Measurements from ENCODE around the gene LNP1. TPM values are rescaled to one million over a fixed set of nuclear protein-coding genes. Genes with fewer than 3 reads are reported as not detected.

LNP1 gene
- total RNA-seq, 2 experiments from 2014 or later = 2.2 to 2.4 TPM

GRCh38 chr3:100419406-100419805, 18.1 kb downstream of the LNP1 start:
- H3K27ac Mint-ChIP-seq = no peak overlapping the region
- peaks cover 2% of the 10 kb centered on the region for H3K27me3 Mint-ChIP-seq (ENCODE audit: low read depth)
- no peak for DNase-seq
- no peaks in the 10 kb centered on the region for H3K9me3 Mint-ChIP-seq
- no peaks in the 10 kb centered on the region for H3K36me3 Mint-ChIP-seq (ENCODE audit: low read depth)
- H3K4me3 Mint-ChIP-seq = no peak overlapping the region
- H3K4me1 Mint-ChIP-seq (ENCODE audit: low read depth) = no peaks in the 10 kb centered on the region
- CTCF ChIA-PET = no interaction called here
- intact Hi-C loops (cut with micrococcal nuclease) = no loop called here

GRCh38 chr3:100420885-100421284, 19.5 kb downstream of the LNP1 start:
- Mint-ChIP-seq H3K4me1 (ENCODE audit: low read depth) (no peaks in the 10 kb centered on the region), H3K36me3 (ENCODE audit: low read depth) (no peaks in the 10 kb centered on the region), H3K4me3 (no peak overlapping the region), H3K27ac (no peak overlapping the region), H3K27me3 (ENCODE audit: low read depth) (peaks cover 7% of the 10 kb centered on the region), H3K9me3 (no peaks in the 10 kb centered on the region)
- CTCF ChIA-PET = interaction anchor here (0.7 kb wide), 1 partner anchor 592 kb away, joined by 3 read pairs; no protein-coding TSS in a partner anchor
- no peak for DNase-seq
- intact Hi-C loops (cut with micrococcal nuclease) = no loop called here

- H3K27ac Mint-ChIP-seq = no peak overlapping the region
- H3K9me3 Mint-ChIP-seq = no peaks in the 10 kb centered on the region
- H3K36me3 Mint-ChIP-seq (ENCODE audit: low read depth) = no peaks in the 10 kb centered on the region
- H3K4me3 Mint-ChIP-seq = no peak overlapping the region
- CTCF ChIA-PET = no interaction called here
- peaks cover 10% of the 10 kb centered on the region for H3K27me3 Mint-ChIP-seq (ENCODE audit: low read depth)
- DNase-seq = no peak
- H3K4me1 Mint-ChIP-seq (ENCODE audit: low read depth) = no peaks in the 10 kb centered on the region
- intact Hi-C loops (cut with micrococcal nuclease) = no loop called here
These were observed 22.3 kb downstream of the LNP1 start for GRCh38 chr3:100423611-100424010.

- intact Hi-C loops (cut with micrococcal nuclease) = no loop called here
- Mint-ChIP-seq H3K9me3 (no peaks in the 10 kb centered on the region), H3K27me3 (ENCODE audit: low read depth) (peaks cover 10% of the 10 kb centered on the region), H3K4me1 (ENCODE audit: low read depth) (no peaks in the 10 kb centered on the region), H3K36me3 (ENCODE audit: low read depth) (no peaks in the 10 kb centered on the region), H3K27ac (no peak overlapping the region), H3K4me3 (no peak overlapping the region)
- DNase-seq = no peak
- CTCF ChIA-PET = no interaction called here
These were observed 22.9 kb downstream of the LNP1 start for GRCh38 chr3:100424261-100424660.

GRCh38 chr3:100425316-100425715, 24.0 kb downstream of the LNP1 start:
- Mint-ChIP-seq H3K27me3 (ENCODE audit: low read depth) (peaks cover 10% of the 10 kb centered on the region), H3K27ac (no peak overlapping the region), H3K9me3 (no peaks in the 10 kb centered on the region), H3K4me3 (no peak overlapping the region), H3K36me3 (ENCODE audit: low read depth) (no peaks in the 10 kb centered on the region), H3K4me1 (ENCODE audit: low read depth) (no peaks in the 10 kb centered on the region)
- CTCF ChIA-PET = no interaction called here
- intact Hi-C loops (cut with micrococcal nuclease) = no loop called here
- DNase-seq = no peak

- H3K9me3 Mint-ChIP-seq = no peaks in the 10 kb centered on the region
- no peak for DNase-seq
- no peaks in the 10 kb centered on the region for H3K36me3 Mint-ChIP-seq (ENCODE audit: low read depth)
- no peak overlapping the region for H3K4me3 Mint-ChIP-seq
- H3K4me1 Mint-ChIP-seq (ENCODE audit: low read depth) = no peaks in the 10 kb centered on the region
- H3K27me3 Mint-ChIP-seq (ENCODE audit: low read depth) = peaks cover 10% of the 10 kb centered on the region
- no peak overlapping the region for H3K27ac Mint-ChIP-seq
- intact Hi-C loops (cut with micrococcal nuclease) = no loop called here
- CTCF ChIA-PET = no interaction called here
These were observed 24.8 kb downstream of the LNP1 start for GRCh38 chr3:100426067-100426682.

GRCh38 chr3:100427699-100428098, 26.4 kb downstream of the LNP1 start:
- Mint-ChIP-seq H3K4me1 (ENCODE audit: low read depth) (no peaks in the 10 kb centered on the region), H3K27ac (no peak overlapping the region), H3K4me3 (no peak overlapping the region), H3K27me3 (ENCODE audit: low read depth) (peaks cover 10% of the 10 kb centered on the region), H3K36me3 (ENCODE audit: low read depth) (no peaks in the 10 kb centered on the region), H3K9me3 (no peaks in the 10 kb centered on the region)
- no peak for DNase-seq
- CTCF ChIA-PET = no interaction called here
- intact Hi-C loops (cut with micrococcal nuclease) = no loop called here

- intact Hi-C loops (cut with micrococcal nuclease) = no loop called here
- no peak for DNase-seq
- peaks cover 8% of the 10 kb centered on the region for H3K27me3 Mint-ChIP-seq (ENCODE audit: low read depth)
- no peaks in the 10 kb centered on the region for H3K9me3 Mint-ChIP-seq
- no peaks in the 10 kb centered on the region for H3K36me3 Mint-ChIP-seq (ENCODE audit: low read depth)
- H3K4me1 Mint-ChIP-seq (ENCODE audit: low read depth) = no peaks in the 10 kb centered on the region
- no peak overlapping the region for H3K27ac Mint-ChIP-seq
- CTCF ChIA-PET = interaction anchor here (1.1 kb wide), 1 partner anchor 34 kb away, joined by 3 read pairs; no protein-coding TSS in a partner anchor
- no peak overlapping the region for H3K4me3 Mint-ChIP-seq
These were observed 27.9 kb downstream of the LNP1 start for GRCh38 chr3:100429187-100429716.

- no peaks in the 10 kb centered on the region for H3K9me3 Mint-ChIP-seq
- no peaks in the 10 kb centered on the region for H3K27me3 Mint-ChIP-seq (ENCODE audit: low read depth)
- no peak for DNase-seq
- intact Hi-C loops (cut with micrococcal nuclease) = no loop called here
- CTCF ChIA-PET = interaction anchor here (0.6 kb wide), 1 partner anchor 995 kb away, joined by 3 read pairs; no protein-coding TSS in a partner anchor
- no peak overlapping the region for H3K4me3 Mint-ChIP-seq
- H3K27ac Mint-ChIP-seq = no peak overlapping the region
- peaks cover 1% of the 10 kb centered on the region for H3K36me3 Mint-ChIP-seq (ENCODE audit: low read depth)
- H3K4me1 Mint-ChIP-seq (ENCODE audit: low read depth) = peaks cover 8% of the 10 kb centered on the region
These were observed 35.6 kb downstream of the LNP1 start for GRCh38 chr3:100436951-100437350.

GRCh38 chr3:100437721-100438622, 36.6 kb downstream of the LNP1 start:
- Mint-ChIP-seq H3K27ac (no peak overlapping the region), H3K4me1 (ENCODE audit: low read depth) (peaks cover 8% of the 10 kb centered on the region), H3K4me3 (no peak overlapping the region), H3K36me3 (ENCODE audit: low read depth) (peaks cover 1% of the 10 kb centered on the region), H3K27me3 (ENCODE audit: low read depth) (no peaks in the 10 kb centered on the region), H3K9me3 (no peaks in the 10 kb centered on the region)
- CTCF ChIA-PET = interaction anchor here (0.6 kb wide), 1 partner anchor 124 kb away, joined by 3 read pairs; no protein-coding TSS in a partner anchor
- intact Hi-C loops (cut with micrococcal nuclease) = no loop called here
- DNase-seq = no peak

GRCh38 chr3:100438623-100438974, 37.3 kb downstream of the LNP1 start:
- intact Hi-C loops (cut with micrococcal nuclease) = no loop called here
- CTCF ChIA-PET = no interaction called here
- Mint-ChIP-seq H3K4me3 (no peak overlapping the region), H3K27me3 (ENCODE audit: low read depth) (no peaks in the 10 kb centered on the region), H3K36me3 (ENCODE audit: low read depth) (peaks cover 1% of the 10 kb centered on the region), H3K27ac (no peak overlapping the region), H3K9me3 (no peaks in the 10 kb centered on the region), H3K4me1 (ENCODE audit: low read depth) (peaks cover 8% of the 10 kb centered on the region)
- no peak for DNase-seq

- H3K27me3 Mint-ChIP-seq (ENCODE audit: low read depth) = no peaks in the 10 kb centered on the region
- H3K27ac Mint-ChIP-seq = no peak overlapping the region
- H3K4me1 Mint-ChIP-seq (ENCODE audit: low read depth) = peaks cover 8% of the 10 kb centered on the region
- peak; percentile 35 for DNase-seq
- H3K4me3 Mint-ChIP-seq = no peak overlapping the region
- intact Hi-C loops (cut with micrococcal nuclease) = loop anchor here (2.0 kb wide), 1 partner anchor 40 kb away; the partner anchor contains the start of genes LNP1 and TOMM70
- CTCF ChIA-PET = interaction anchor here (1.3 kb wide), 1 partner anchor 160 kb away, joined by 3 read pairs; no protein-coding TSS in a partner anchor
- no peaks in the 10 kb centered on the region for H3K36me3 Mint-ChIP-seq (ENCODE audit: low read depth)
- H3K9me3 Mint-ChIP-seq = peaks cover 3% of the 10 kb centered on the region
These were observed 39.6 kb downstream of the LNP1 start for GRCh38 chr3:100440895-100441294.
